ENCODE data around the gene CTDP1. TPM values are rescaled to one million over a fixed set of nuclear protein-coding genes. Genes with fewer than 3 reads are reported as not detected.
"Not testable (repeated sequence)": the region's sequence is repeated elsewhere in the genome, so short reads cannot be mapped to it uniquely, and the experiment has no call there.

The CTDP1 gene
- total RNA-seq, 1 donor from 2014 or later: 10.8 TPM

GRCh38 chr18:79735071-79735980, 55.7 kb downstream of the CTDP1 start:
- no peak for DNase-seq (ENCODE audit: low spot score)
- intact Hi-C loops (cut with DNase I): no loop called here

GRCh38 chr18:79736230-79736629, 56.6 kb downstream of the CTDP1 start:
- no peak for DNase-seq (ENCODE audit: low spot score)
- intact Hi-C loops (cut with DNase I): no loop called here

GRCh38 chr18:79736846-79737245, 57.2 kb downstream of the CTDP1 start:
- intact Hi-C loops (cut with DNase I): no loop called here
- DNase-seq (ENCODE audit: low spot score): no peak

GRCh38 chr18:79737426-79737825, 57.8 kb downstream of the CTDP1 start:
- DNase-seq (ENCODE audit: low spot score): no peak

GRCh38 chr18:79738041-79738461, 58.4 kb downstream of the CTDP1 start:
- intact Hi-C loops (cut with DNase I): no loop called here
- DNase-seq (ENCODE audit: low spot score): no peak

More at GRCh38 chr18:79737426-79737825, 57.8 kb downstream of the CTDP1 start:
- intact Hi-C loops (cut with DNase I): no loop called here

GRCh38 chr18:79738581-79739439, 59.2 kb downstream of the CTDP1 start:
- intact Hi-C loops (cut with DNase I): no loop called here
- no peak for DNase-seq (ENCODE audit: low spot score)

- intact Hi-C loops (cut with DNase I): no loop called here
- peak; percentile 72 for DNase-seq (ENCODE audit: low spot score)
Measured at GRCh38 chr18:79739440-79739778, 59.8 kb downstream of the CTDP1 start.

GRCh38 chr18:79740047-79740446, 60.4 kb downstream of the CTDP1 start:
- DNase-seq (ENCODE audit: low spot score): peak; percentile 49
- intact Hi-C loops (cut with DNase I): not testable (repeated sequence)

GRCh38 chr18:79740521-79741361, 61.1 kb downstream of the CTDP1 start:
- DNase-seq (ENCODE audit: low spot score): no peak
- intact Hi-C loops (cut with DNase I): no loop called here

GRCh38 chr18:79741362-79741700, 61.7 kb downstream of the CTDP1 start:
- DNase-seq (ENCODE audit: low spot score): no peak
- intact Hi-C loops (cut with DNase I): no loop called here

GRCh38 chr18:79742076-79742475, 62.5 kb downstream of the CTDP1 start:
- intact Hi-C loops (cut with DNase I): no loop called here
- no peak for DNase-seq (ENCODE audit: low spot score)

- DNase-seq (ENCODE audit: low spot score): no peak
- intact Hi-C loops (cut with DNase I): no loop called here
Measured at GRCh38 chr18:79744625-79745024, 65.0 kb downstream of the CTDP1 start.

GRCh38 chr18:79746730-79747129, 67.1 kb downstream of the CTDP1 start:
- no peak for DNase-seq (ENCODE audit: low spot score)
- intact Hi-C loops (cut with DNase I): no loop called here

- intact Hi-C loops (cut with DNase I): no loop called here
Measured at GRCh38 chr18:79747156-79747845, 67.7 kb downstream of the CTDP1 start.

GRCh38 chr18:79748321-79749180, 68.9 kb downstream of the CTDP1 start:
- DNase-seq (ENCODE audit: low spot score): peak; percentile 73
- intact Hi-C loops (cut with DNase I): no loop called here

More at GRCh38 chr18:79747156-79747845, 67.7 kb downstream of the CTDP1 start:
- peak; percentile 39 for DNase-seq (ENCODE audit: low spot score)

- DNase-seq (ENCODE audit: low spot score): peak; percentile 61
- intact Hi-C loops (cut with DNase I): no loop called here
Measured at GRCh38 chr18:79749251-79750191, 69.9 kb downstream of the CTDP1 start.

GRCh38 chr18:79750980-79751571, 71.5 kb downstream of the CTDP1 start:
- intact Hi-C loops (cut with DNase I): no loop called here
- DNase-seq (ENCODE audit: low spot score): peak; percentile 27
